GM23338 (cell line): ENCODE results near the gene ZNF697. TPM values are rescaled to one million over a fixed set of nuclear protein-coding genes. Genes with fewer than 3 reads are reported as not detected.

Source experiments
- ATAC-seq: fragments of 200-7000 bp; cut with Tn5 transposase; 3 replicates; pipeline ENCODE4 v1.9.1; 2020
- DNase-seq: peaks from one replicate; pipeline ENCODE4 v3.0.0-alpha.2; 2015; ENCODE audit warnings: low spot score
- H2AFZ ChIP-seq: fragments of 200-600 bp; sonication (generic); 2 replicates; pipeline ENCODE4 v1.8.0; 2016; ENCODE audit warnings: antibody characterized with exemption, mild to moderate bottlenecking, moderate library complexity
- H3F3A ChIP-seq: fragments of 200-600 bp; sonication (generic); replicated peaks from 2 replicates; pipeline ENCODE4 v1.8.0; 2017; ENCODE audit warnings: antibody characterized with exemption, mixed run types, low read depth
- H3K27ac ChIP-seq: fragments of 200-600 bp; sonication (generic); 2 replicates; pipeline ENCODE4 v1.6.1; 2016; ENCODE audit warnings: low read depth
- H3K27me3 ChIP-seq: fragments of 200-600 bp; sonication (generic); 2 replicates; pipeline ENCODE4 v1.8.0; 2016; ENCODE audit warnings: mild to moderate bottlenecking, mixed run types, moderate library complexity; ENCODE audit not compliant: insufficient read depth
- H3K36me3 ChIP-seq: fragments of 200-600 bp; sonication (generic); 2 replicates; pipeline ENCODE4 v1.8.0; 2016; ENCODE audit warnings: mild to moderate bottlenecking; ENCODE audit not compliant: insufficient read depth
- H3K4me1 ChIP-seq: fragments of 200-600 bp; sonication (generic); 2 replicates; pipeline ENCODE4 v1.8.0; 2016; ENCODE audit warnings: mild to moderate bottlenecking, moderate library complexity; ENCODE audit not compliant: insufficient read depth
- H3K4me2 ChIP-seq: fragments of 200-600 bp; sonication (generic); 2 replicates; pipeline ENCODE4 v1.7.1; 2017; ENCODE audit warnings: mixed run types
- H3K4me3 ChIP-seq: fragments of 200-600 bp; sonication (generic); 2 replicates; pipeline ENCODE4 v1.6.1; 2016; ENCODE audit warnings: mixed run types
- H3K79me2 ChIP-seq: fragments of 200-600 bp; sonication (generic); replicated peaks from 2 replicates; pipeline ENCODE4 v1.8.0; 2017; ENCODE audit warnings: mild to moderate bottlenecking; ENCODE audit not compliant: insufficient read depth
- H3K9me2 ChIP-seq: fragments of 200-600 bp; sonication (generic); 2 replicates; pipeline ENCODE4 v1.8.0; 2017; ENCODE audit not compliant: insufficient read depth
- H4K20me1 ChIP-seq: fragments of 200-600 bp; sonication (generic); replicated peaks from 2 replicates; pipeline ENCODE4 v1.8.0; 2017; ENCODE audit warnings: mild to moderate bottlenecking; ENCODE audit not compliant: insufficient read depth
- H3K27ac Mint-ChIP-seq: 2 replicates; pipeline ENCODE4 v1.8.0; 2020; ENCODE audit warnings: inconsistent platforms, mild to moderate bottlenecking, moderate library complexity, mixed read lengths
- H3K27me3 Mint-ChIP-seq: 3 replicates; pipeline ENCODE4 v1.8.0; 2022; ENCODE audit warnings: low read depth, mild to moderate bottlenecking, moderate library complexity, mixed read lengths, inconsistent platforms; ENCODE audit not compliant: insufficient read depth, poor library complexity
- H3K36me3 Mint-ChIP-seq: 3 replicates; pipeline ENCODE4 v1.8.0; 2021; ENCODE audit warnings: low read depth, mild to moderate bottlenecking, inconsistent platforms, moderate library complexity, mixed read lengths
- H3K4me1 Mint-ChIP-seq: 3 replicates; pipeline ENCODE4 v1.8.0; 2020; ENCODE audit warnings: mild to moderate bottlenecking, inconsistent platforms, mixed read lengths
- H3K4me3 Mint-ChIP-seq: 3 replicates; pipeline ENCODE4 v1.8.0; 2021; ENCODE audit warnings: moderate library complexity, mild to moderate bottlenecking, inconsistent platforms, mixed read lengths
- H3K9me3 Mint-ChIP-seq: 3 replicates; pipeline ENCODE4 v1.8.0; 2020; ENCODE audit warnings: moderate library complexity, mild to moderate bottlenecking, inconsistent platforms, mixed read lengths
- CREB1 ChIP-seq: fragments of 250-450 bp; sonication (Bioruptor Pico); IDR thresholded peaks from 2 replicates; pipeline ENCODE4 v1.5.0; 2020; ENCODE audit warnings: low read depth, mild to moderate bottlenecking, moderate library complexity
- POLR2AphosphoS5 ChIP-seq: IDR thresholded peaks from 2 replicates; pipeline ENCODE4 v1.6.1; 2016; ENCODE audit warnings: antibody characterized with exemption, low read depth
- ZNF462 ChIP-seq: fragments of 250-450 bp; sonication (Bioruptor Pico); IDR thresholded peaks from 2 replicates; pipeline ENCODE4 v1.5.0; 2020; ENCODE audit warnings: mild to moderate bottlenecking, moderate library complexity
- polyA plus RNA-seq: library from polyadenylated mRNA; unstranded; fragments of >200 nt; fragmentation: Nextera tagmentation; extraction: Ambion mirVana; gene quantifications from 2 replicates; pipeline ENCODE4 v1.2.1, GENCODE V29; 2016
- total RNA-seq: library from RNA; depleted of rRNA; stranded (reverse); fragments of >200 nt; shearing (Covaris generic); gene quantifications from 2 replicates; pipeline ENCODE4 v1.2.3, GENCODE V29; 2014

Gene ZNF697
- total and polyA plus RNA-seq, 2 experiments from 2014 or later, result 5.4 to 32.0 TPM

- peaks cover 8% of the 10 kb centered on the region for H3K27me3 Mint-ChIP-seq
- no peaks in the 10 kb centered on the region for H3K9me3 Mint-ChIP-seq
- Histone ChIP-seq H2AFZ (no peak overlapping the region), H3K27ac (no peak overlapping the region), H4K20me1 (no peaks in the 10 kb centered on the region), H3K9me2 (no peaks in the 10 kb centered on the region), H3K4me2 (0 out of 2 replicates have a peak overlapping the region, but pooled peaks have one; percentile 31), H3F3A (no peaks in the 10 kb centered on the region), H3K4me3 (no peak overlapping the region), H3K79me2 (no peaks in the 10 kb centered on the region), H3K4me1 (peaks cover 31% of the 10 kb centered on the region), H3K36me3 (no peaks in the 10 kb centered on the region), H3K27me3 (no peaks in the 10 kb centered on the region)
- no peak for DNase-seq
- H3K4me3 Mint-ChIP-seq, result no peak overlapping the region
- no peaks in the 10 kb centered on the region for H3K36me3 Mint-ChIP-seq
- H3K4me1 Mint-ChIP-seq, result peaks cover 37% of the 10 kb centered on the region
- no peak for TF ChIP-seq CREB1 (CRISPR knock-in tag)
- no peak for ATAC-seq
- no peak overlapping the region for H3K27ac Mint-ChIP-seq
Observed at GRCh38 chr1:119660253-119661083, 12.4 kb upstream of the ZNF697 start.

GRCh38 chr1:119659628-119660027 is 11.6 kb upstream of the ZNF697 start:
- Histone ChIP-seq H3K27ac (no peak overlapping the region), H3K79me2 (no peaks in the 10 kb centered on the region), H3K9me2 (no peaks in the 10 kb centered on the region), H3F3A (no peaks in the 10 kb centered on the region), H4K20me1 (no peaks in the 10 kb centered on the region), H3K36me3 (no peaks in the 10 kb centered on the region), H3K4me2 (0 out of 2 replicates have a peak overlapping the region, but pooled peaks have one; percentile 31), H2AFZ (no peak overlapping the region), H3K4me3 (no peak overlapping the region), H3K4me1 (peaks cover 31% of the 10 kb centered on the region), H3K27me3 (no peaks in the 10 kb centered on the region)
- peaks cover 40% of the 10 kb centered on the region for H3K4me1 Mint-ChIP-seq
- peak overlapping the region; percentile 2; the same call in 1 of the 2 replicates for H3K27ac Mint-ChIP-seq
- TF ChIP-seq ZNF462 (CRISPR knock-in tag) (peak; percentile 31; the same call in 1 of the 2 replicates), POLR2AphosphoS5 (no peak)
- peak; percentile 72 for DNase-seq
- H3K36me3 Mint-ChIP-seq, result no peaks in the 10 kb centered on the region
- ATAC-seq, result peak; percentile 88
- H3K4me3 Mint-ChIP-seq, result peak overlapping the region; percentile 20; the same call in 1 of the 3 replicates
- H3K9me3 Mint-ChIP-seq, result no peaks in the 10 kb centered on the region
- peaks cover 8% of the 10 kb centered on the region for H3K27me3 Mint-ChIP-seq
